Posterior vena cava (tissue), 2 donors: ENCODE measurements around the gene VLDLR. TPM values are rescaled to one million over a fixed set of nuclear protein-coding genes. Genes with fewer than 3 reads are reported as not detected.
"Not testable (repeated sequence)": the region's sequence is repeated elsewhere in the genome, so short reads cannot be mapped to it uniquely, and the experiment has no call there.

Source experiments
- DNase-seq: peaks from one replicate; pipeline ENCODE4 v3.0.0-alpha.2; 2020; ENCODE audit warnings: low spot score
- intact Hi-C, 2 donors: fragments of 100-400 bp; cut with DNase I; formaldehyde crosslinking; loops; one replicate each; pipeline versions ENCODE4 v1.14.1 to v1.14.2; 2022 to 2023
- total RNA-seq, 2 donors: library from RNA; stranded (reverse); fragmentation: NEBNext Ultra II Directional; extraction: Animal tissue kit (Norgen Biotek cat#: 25700); gene quantifications; one replicate each; pipeline ENCODE4 v1.2.1, GENCODE V29; 2021
- donor health status: DM: yes; HTN: yes; CAD: no.
- donor health status: DM: yes; HTN: yes; CAD: no.

VLDLR gene
- total RNA-seq, 2 donors from 2014 or later = 39.5 to 44.4 TPM

DNA sequence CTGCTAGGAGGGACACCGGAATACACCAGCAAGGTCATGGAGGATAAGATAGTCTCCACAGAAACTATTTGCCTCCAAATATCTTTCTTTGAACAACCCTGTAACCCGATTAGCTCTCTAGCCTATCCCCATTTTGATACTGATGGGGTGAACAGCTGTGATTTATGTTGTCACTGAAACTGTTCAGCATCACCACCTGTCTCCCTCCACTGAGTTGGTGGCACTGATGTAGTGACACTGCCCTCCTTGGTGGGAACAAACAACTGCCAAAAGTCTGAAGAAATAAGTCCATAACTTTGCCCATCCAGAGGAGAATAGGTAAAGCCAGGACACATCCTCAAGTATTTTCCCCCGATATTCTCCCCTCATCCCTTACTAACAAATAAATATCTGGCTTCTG, 71.5 kb downstream of the VLDLR start:
- no peak for DNase-seq
- intact Hi-C loops = no loop called here

DNA sequence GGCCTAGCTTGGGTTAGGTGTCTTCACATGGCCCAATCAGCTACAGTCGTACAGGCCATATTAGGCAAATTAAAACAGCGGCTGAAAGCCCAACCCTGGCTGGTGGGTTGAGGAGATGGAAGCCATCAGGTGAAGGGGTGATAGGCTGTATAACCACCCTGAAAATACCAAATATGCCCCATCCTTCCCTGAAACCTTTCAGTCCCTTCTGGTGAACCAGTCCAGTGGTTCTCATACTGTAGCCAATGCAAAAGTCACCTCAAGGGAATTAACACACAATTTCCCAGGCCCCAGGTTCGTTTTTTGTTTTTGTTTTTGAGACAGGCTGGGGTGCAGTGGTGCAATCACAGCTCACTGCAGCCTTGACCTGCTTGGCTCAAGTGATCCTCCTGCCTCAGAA, 75.9 kb downstream of the VLDLR start:
- DNase-seq = no peak
- intact Hi-C loops = no loop called here

DNA sequence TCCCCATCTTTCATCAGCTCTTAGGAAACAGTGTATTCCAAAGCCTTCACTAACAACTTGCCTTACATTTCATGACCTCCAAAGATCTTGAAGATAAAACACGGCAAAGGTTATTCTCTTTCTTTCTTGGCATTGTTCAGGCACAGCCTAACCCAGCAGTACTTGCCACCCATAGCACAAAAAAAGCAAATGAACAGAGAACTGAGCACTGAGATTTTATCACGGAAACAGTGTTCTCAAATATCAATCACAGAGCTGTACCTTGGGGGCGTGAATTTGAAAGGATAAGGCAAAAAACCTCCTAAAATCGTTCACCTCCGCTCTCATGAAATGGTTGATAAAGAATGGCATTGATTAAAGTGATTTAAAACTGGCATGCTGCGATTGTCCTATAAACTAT, 78.8 kb downstream of the VLDLR start:
- no peak for DNase-seq
- intact Hi-C loops = no loop called here

DNA sequence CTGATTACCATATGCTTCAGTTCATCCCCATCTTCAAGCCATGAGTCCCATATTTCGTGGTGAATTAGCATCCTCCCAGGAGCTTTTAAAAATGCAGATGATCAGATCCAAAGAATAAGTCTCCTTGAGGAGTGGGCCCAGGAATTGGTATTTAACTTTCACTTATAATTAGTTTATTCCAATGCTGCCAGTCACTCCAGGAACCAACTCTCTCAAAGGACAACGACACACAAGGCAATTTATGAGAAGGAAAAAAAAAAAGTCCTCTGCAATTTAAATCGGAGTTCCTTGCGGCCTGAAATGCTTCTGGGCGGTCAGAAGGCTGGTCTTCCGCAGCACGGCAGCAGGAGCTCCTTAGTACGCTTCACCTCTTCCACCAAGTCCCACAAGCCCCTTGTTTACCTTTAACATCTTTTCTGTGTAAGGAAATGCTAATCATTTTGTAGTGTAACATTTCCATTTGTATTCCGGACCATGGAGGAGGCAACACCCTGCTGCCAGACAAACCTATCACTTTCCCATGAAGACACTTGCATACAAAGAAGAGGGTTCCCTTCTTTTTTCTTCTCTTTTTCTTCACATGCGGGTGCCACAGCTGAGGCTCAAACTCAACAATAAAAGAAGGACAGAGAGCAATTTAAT, 79.4 kb downstream of the VLDLR start:
- no peak for DNase-seq
- intact Hi-C loops = no loop called here

DNA sequence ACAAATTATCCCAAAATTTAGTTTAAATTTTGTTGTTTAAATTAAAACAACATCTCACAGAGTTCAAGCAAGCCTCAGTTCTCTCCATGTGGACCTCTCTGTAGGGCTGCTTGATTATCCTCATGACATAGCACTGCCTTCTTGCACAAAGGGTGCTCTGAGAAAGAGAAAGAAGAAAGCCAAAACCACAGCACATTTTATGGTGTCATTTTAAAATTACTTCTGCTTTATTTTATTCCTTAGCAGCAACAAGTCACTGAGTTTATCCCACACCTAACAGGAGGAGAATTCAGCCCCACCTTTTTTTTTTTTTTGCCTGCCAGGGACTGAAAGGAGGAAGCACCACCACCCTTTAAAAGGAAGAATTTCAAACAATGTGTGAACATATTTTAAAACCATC, 82.9 kb downstream of the VLDLR start:
- intact Hi-C loops = no loop called here
- no peak for DNase-seq

DNA sequence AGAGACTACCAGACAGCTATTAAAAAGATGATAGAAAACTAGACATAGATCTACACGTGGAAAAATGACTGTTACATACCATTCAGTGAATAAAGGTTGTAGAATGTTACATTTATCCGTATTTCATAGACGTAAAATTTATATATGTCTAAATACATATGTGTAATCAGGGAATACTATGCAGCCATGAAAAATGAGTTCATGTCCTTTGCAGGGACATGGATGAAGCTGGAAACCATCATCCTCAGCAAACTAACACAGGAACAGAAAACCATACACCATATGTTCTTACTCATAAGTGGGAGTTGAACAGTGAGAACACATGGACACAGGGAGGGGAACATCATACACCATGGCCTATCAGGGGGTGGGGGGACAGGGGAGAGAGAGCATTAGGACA, 85.7 kb downstream of the VLDLR start:
- intact Hi-C loops, DNase-seq: not testable (repeated sequence)

Other genes starting within 250 kb of the VLDLR start
- gene KCNV2, start 95.7 kb downstream of the VLDLR start, total RNA-seq = not detected
- gene PUM3, start 222.3 kb downstream of the VLDLR start, total RNA-seq = 10 to 100 TPM; 38.8 to 45.9 TPM